GM18499 (cell line): ENCODE data around the gene PDE10A.

ENCODE experiments used
- ATAC-seq: cut with Tn5 transposase; IDR thresholded peaks from one replicate; pipeline ENCODE4 v1.9.1; 2021; ENCODE audit warnings: moderate number of reproducible peaks; ENCODE audit not compliant: insufficient read depth, unreplicated experiment

Gene PDE10A

GRCh38 chr6:165308926-165309731, 353.9 kb downstream of the PDE10A start, which contains the start of gene C6orf118:
TSS of gene C6orf118 (minus strand) at chr6:165309605. CDS start at chr6:165309586, 19 bp downstream.
- no peak for ATAC-seq

- no peak for ATAC-seq
Observed at GRCh38 chr6:165306955-165307354, 356.1 kb downstream of the PDE10A start.

- ATAC-seq: no peak
Observed at GRCh38 chr6:165301372-165302246, 361.4 kb downstream of the PDE10A start.

DNA sequence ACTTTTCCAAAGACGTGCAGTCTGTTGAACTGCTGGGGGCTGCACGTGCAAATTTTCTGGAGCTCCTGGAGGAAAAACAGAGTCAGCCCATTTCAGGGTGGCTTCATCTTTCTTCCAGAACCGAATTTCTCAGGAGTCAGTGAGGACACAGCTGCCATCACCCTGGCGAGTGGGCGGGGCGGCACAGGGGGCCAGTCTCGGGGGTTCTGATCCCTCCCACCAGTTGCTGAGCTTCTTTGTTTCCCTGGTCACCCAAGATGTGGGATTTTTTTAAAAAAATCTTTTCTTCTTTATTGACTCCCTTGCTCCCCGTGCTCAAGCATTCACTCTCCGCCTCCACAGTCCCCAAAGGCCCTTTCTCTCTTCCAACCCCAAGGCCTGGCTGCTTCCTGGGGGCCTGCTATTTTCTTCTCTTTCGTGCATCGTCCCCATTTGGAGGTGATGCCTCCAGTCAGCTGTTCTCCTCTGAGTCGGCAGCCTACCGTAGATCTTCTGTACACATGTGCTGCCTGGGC, 362.6 kb downstream of the PDE10A start:
- no peak for ATAC-seq

GRCh38 chr6:165298875-165299274, 364.2 kb downstream of the PDE10A start:
- no peak for ATAC-seq

GRCh38 chr6:165298402-165298801, 364.6 kb downstream of the PDE10A start:
- no peak for ATAC-seq

DNA sequence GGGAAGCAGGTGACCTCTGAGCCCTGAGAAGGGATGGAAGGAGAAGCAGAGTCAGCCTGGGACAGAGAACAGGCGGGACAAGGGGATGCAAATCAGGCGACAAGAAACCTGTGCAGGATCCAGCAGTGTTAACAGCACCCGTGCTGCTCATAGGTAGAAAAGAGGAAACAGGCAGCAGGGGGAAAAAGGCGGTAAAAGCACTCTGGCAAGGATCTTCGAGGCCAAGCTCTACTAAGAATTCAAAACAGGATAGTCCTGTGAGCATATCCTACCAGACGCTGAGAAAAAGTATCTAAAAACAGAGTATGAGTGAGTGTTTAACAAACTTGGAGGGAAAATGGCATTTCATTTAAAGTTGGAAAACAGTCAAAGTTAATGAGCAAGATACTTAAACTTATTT, 370.4 kb downstream of the PDE10A start:
- ATAC-seq: no peak
